ENCODE data around the gene RCVRN.

- TF ChIP-seq CTCF (IDR thresholded peaks at IDR 0.05; ENCODE audit: insufficient read depth, low read length, poor library complexity, severe bottlenecking) (no peak), EZH2phosphoT487 (conservative IDR thresholded peaks at IDR 0.05; ENCODE audit: low read length) (no peak)
Observed at GRCh38 chr17:9925457-9925856, 20.4 kb upstream of the RCVRN start.
